Activated naive CD8-positive, alpha-beta T cell treated with anti-CD3 and anti-CD28 coated beads, Interleukin-2, amount 10 ng/mL, durations not matched to agents 7 days and 5 days (primary cell): ENCODE measurements around the gene MAP2K4. TPM values are rescaled to one million over a fixed set of nuclear protein-coding genes. Genes with fewer than 3 reads are reported as not detected.

Experiments
- ATAC-seq: fragments of 150-1000 bp; cut with Tn5 transposase; one replicate; pipeline ENCODE4 v1.10.0; 2021; ENCODE audit warnings: low read depth, moderate library complexity
- POLR2A ChIA-PET: fragments of 350-600 bp; sonication (Branson Sonifier 250); formaldehyde crosslinking; loops from one replicate; lab custom pipeline; 2021; ENCODE audit warnings: antibody characterized with exemption; lab: Charles Lee
- DNase-seq: peaks from one replicate; pipeline ENCODE4 v3.0.0; 2021
- H3K27ac Mint-ChIP-seq: one replicate; pipeline ENCODE4 v1.8.0; 2022; ENCODE audit warnings: mild to moderate bottlenecking, mixed read lengths
- H3K27me3 Mint-ChIP-seq: one replicate; pipeline ENCODE4 v1.8.0; 2022; ENCODE audit warnings: mild to moderate bottlenecking, moderate library complexity, mixed read lengths
- H3K36me3 Mint-ChIP-seq: one replicate; pipeline ENCODE4 v1.8.0; 2021; ENCODE audit warnings: mild to moderate bottlenecking, mixed read lengths
- H3K4me1 Mint-ChIP-seq: one replicate; pipeline ENCODE4 v1.8.0; 2021; ENCODE audit warnings: mixed read lengths
- H3K4me3 Mint-ChIP-seq: one replicate; pipeline ENCODE4 v1.8.0; 2022; ENCODE audit warnings: mild to moderate bottlenecking, moderate library complexity, mixed read lengths
- H3K9me3 Mint-ChIP-seq: one replicate; pipeline ENCODE4 v1.8.0; 2021; ENCODE audit warnings: mixed read lengths
- total RNA-seq, 2 experiments: library from RNA; stranded (reverse); gene quantifications; one replicate each; pipeline ENCODE4 v1.2.3, GENCODE V29; 2021

Gene MAP2K4
- total RNA-seq, 2 experiments from 2014 or later, result 44.6 to 47.1 TPM

DNA sequence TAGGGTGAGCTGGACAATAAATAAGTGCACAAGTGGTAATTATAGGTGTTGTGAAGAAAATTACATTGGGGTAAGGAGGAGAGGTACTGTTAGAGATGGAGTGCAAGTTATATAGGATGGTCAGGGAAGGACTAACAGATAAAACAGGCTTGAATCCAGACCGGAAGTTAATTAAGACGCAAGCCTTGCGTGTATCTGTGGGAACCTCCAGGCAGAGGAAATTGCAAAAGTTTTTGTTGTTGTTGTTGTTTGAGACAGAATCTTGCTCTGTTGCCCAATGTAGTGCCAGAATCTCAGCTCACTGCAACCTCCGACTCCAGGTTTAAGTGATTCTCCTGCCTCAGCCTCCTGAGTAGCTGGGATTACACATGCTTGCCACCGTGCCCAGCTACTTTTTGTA, 21.0 kb upstream of the MAP2K4 start:
- H3K4me3 Mint-ChIP-seq, result no peak overlapping the region
- DNase-seq, result no peak
- peaks cover 6% of the 10 kb centered on the region for H3K27me3 Mint-ChIP-seq
- peaks cover 20% of the 10 kb centered on the region for H3K4me1 Mint-ChIP-seq
- H3K36me3 Mint-ChIP-seq, result peaks cover 5% of the 10 kb centered on the region
- H3K9me3 Mint-ChIP-seq, result no peaks in the 10 kb centered on the region
- no peak overlapping the region for H3K27ac Mint-ChIP-seq
- no peak for ATAC-seq
- POLR2A ChIA-PET, result interaction anchor here (5.8 kb wide), 1 partner anchor 22 kb away, joined by 179 read pairs; the partner anchor contains the start of gene MAP2K4

DNA sequence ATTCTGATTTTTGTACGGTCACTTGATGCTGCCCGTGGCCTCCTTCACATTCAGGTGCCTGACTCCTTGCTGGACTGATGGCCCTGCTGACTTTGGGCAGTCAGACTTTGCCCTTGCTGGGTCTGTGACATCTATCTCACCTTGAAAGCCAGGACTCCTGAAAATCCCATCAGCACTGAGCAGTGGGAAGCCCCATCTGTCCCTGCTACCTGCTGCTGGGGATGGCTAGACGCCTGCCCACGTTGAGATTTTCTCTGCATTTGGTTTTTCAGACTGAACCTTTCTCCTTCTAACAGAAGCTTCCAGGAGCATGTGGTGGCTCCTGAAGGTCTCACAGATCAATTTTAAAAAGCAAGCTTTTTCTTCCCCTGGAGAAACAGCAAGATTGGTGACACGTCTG, 13.2 kb upstream of the MAP2K4 start:
- H3K36me3 Mint-ChIP-seq, result no peaks in the 10 kb centered on the region
- ATAC-seq (no peak), DNase-seq (no peak)
- H3K9me3 Mint-ChIP-seq, result no peaks in the 10 kb centered on the region
- POLR2A ChIA-PET, result interaction anchor here (3.8 kb wide), 1 partner anchor 10 kb away, joined by 21 read pairs; the partner anchor contains the start of gene ZNF18
- H3K4me3 Mint-ChIP-seq, result no peak overlapping the region
- peaks cover 5% of the 10 kb centered on the region for H3K4me1 Mint-ChIP-seq
- no peak overlapping the region for H3K27ac Mint-ChIP-seq
- peaks cover 8% of the 10 kb centered on the region for H3K27me3 Mint-ChIP-seq

DNA sequence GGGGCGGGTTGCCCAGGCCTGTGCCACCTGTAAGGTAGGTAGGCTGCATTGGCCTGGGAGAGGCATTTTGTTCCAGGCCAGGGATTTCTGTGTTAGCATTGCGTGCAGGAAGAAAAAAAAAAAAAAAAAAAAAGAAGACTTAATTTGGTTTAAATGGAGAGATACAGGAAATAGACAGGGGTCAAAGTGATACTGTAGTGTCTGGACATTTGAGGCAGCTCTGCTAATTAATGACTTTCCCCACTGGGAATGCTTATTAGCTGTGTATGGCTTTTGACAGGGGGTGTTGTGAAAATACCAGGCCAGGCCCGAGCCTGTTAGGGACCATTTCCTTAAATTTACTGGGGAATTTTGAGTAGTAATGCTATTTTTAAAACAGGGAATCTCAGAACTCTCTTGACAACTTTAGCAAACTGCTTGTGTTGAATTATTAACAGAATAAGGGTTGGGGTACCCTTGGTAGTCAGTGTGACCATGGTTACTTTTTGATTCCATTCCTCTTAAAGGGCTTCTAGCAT, 1.0 kb downstream of the MAP2K4 start:
- Mint-ChIP-seq H3K27me3 (no peaks in the 10 kb centered on the region), H3K9me3 (no peaks in the 10 kb centered on the region), H3K4me3 (peak overlapping the region; percentile 83), H3K4me1 (peaks cover 42% of the 10 kb centered on the region), H3K27ac (peak overlapping the region; percentile 38), H3K36me3 (peaks cover 9% of the 10 kb centered on the region)
- DNase-seq, result no peak
- no peak for ATAC-seq
- POLR2A ChIA-PET, result interaction anchor here (0.7 to 8.8 kb wide), 4 partner anchors 24 to 354 kb away, joined by 5 to 179 read pairs (median 6); partner anchors contain the start of gene ZNF18

DNA sequence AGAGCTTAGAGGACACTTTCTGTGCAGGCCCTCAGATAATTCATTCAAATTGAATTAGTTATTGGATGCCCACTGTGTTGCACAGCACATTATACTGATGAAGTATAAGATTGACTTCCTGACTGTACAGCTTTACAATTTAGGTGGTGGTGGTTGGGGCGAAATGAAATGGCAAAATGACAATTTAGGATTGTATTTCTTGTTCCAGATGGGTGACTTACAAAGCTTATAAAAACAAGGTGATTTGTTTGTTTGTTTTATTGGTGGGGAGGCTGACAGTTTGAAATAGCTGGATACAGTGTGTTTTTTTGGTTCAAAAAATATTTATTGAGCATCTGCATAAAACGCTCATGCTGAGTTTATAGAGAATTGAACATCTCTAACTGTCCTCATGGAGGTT, 1.6 kb downstream of the MAP2K4 start:
- H3K4me1 Mint-ChIP-seq, result peaks cover 46% of the 10 kb centered on the region
- ATAC-seq, result no peak
- DNase-seq, result no peak
- H3K36me3 Mint-ChIP-seq, result peaks cover 13% of the 10 kb centered on the region
- H3K27me3 Mint-ChIP-seq, result no peaks in the 10 kb centered on the region
- peak overlapping the region; percentile 83 for H3K4me3 Mint-ChIP-seq
- H3K27ac Mint-ChIP-seq, result no peak overlapping the region
- POLR2A ChIA-PET, result interaction anchor here (0.6 to 8.8 kb wide), 4 partner anchors 25 to 91 kb away, joined by 5 to 179 read pairs (median 6); partner anchors contain the start of gene ZNF18
- no peaks in the 10 kb centered on the region for H3K9me3 Mint-ChIP-seq

DNA sequence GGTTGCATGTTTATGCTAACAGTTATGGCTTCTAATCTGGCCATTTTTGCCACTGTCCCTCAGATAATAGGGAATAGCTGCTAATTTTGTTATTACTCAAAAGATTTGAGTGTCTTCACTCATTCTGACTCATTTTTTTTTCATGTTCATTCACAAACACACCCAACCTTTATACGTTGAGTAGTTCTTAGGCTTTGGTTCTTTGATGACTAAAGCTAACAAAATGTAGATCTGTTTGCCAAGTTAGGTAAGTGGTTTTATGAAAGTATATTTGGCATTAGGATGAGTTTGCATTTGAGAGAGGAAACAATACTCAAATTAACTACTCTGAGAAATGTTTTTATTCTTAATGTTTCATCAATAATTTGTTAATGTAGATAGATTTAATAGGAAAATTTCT, 3.6 kb downstream of the MAP2K4 start:
- POLR2A ChIA-PET, result interaction anchor here (8.8 kb wide), 1 partner anchor 27 kb away, joined by 179 read pairs; the partner anchor contains the start of gene ZNF18
- no peak overlapping the region for H3K27ac Mint-ChIP-seq
- H3K4me1 Mint-ChIP-seq, result peaks cover 55% of the 10 kb centered on the region
- H3K27me3 Mint-ChIP-seq, result no peaks in the 10 kb centered on the region
- H3K36me3 Mint-ChIP-seq, result peaks cover 27% of the 10 kb centered on the region
- H3K4me3 Mint-ChIP-seq, result no peak overlapping the region
- H3K9me3 Mint-ChIP-seq, result no peaks in the 10 kb centered on the region
- ATAC-seq, result no peak
- DNase-seq, result no peak

DNA sequence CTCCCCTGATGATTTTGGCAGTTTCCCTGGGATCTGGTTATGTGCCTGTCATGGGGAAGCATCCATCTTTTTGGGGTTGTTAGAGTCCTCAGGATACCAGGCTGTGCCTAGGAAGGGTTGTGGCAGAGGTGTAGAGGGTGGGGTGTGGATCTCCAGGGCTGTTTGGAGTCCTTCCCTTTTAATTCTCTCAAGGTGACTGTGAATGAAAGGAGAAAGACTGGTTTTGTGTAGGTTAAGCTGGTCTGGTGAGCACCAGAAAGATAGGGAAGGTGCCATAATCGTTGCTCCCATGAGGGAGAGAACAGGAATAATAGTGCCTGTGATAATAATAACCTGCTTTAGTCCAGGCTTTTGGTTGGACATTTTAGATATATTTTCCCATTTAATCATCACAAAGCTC, 7.0 kb downstream of the MAP2K4 start:
- H3K36me3 Mint-ChIP-seq, result peaks cover 37% of the 10 kb centered on the region
- no peak overlapping the region for H3K4me3 Mint-ChIP-seq
- POLR2A ChIA-PET, result no interaction called here
- peaks cover 52% of the 10 kb centered on the region for H3K4me1 Mint-ChIP-seq
- no peak for DNase-seq
- ATAC-seq, result no peak
- no peaks in the 10 kb centered on the region for H3K27me3 Mint-ChIP-seq
- H3K27ac Mint-ChIP-seq, result no peak overlapping the region
- H3K9me3 Mint-ChIP-seq, result no peaks in the 10 kb centered on the region

DNA sequence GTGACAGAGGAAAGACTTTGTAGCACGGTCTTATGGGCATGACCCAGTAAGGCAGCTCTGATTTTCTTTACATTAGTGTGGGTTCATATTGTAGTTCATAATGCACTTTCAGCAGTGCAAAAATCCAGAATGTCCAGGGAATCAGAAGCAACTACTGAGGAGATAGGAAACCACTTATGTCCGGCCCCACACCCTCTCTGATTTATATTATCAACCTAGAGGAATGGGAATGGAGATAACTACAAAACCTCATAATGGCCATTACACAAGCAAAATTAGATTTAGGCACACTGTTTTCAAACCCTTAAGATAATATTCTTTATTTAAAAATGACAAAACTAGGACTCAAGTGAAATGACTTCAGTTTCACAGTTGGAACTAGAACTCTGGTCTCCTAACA, 7.9 kb downstream of the MAP2K4 start:
- Mint-ChIP-seq H3K36me3 (peaks cover 36% of the 10 kb centered on the region), H3K9me3 (no peaks in the 10 kb centered on the region), H3K27me3 (no peaks in the 10 kb centered on the region), H3K4me3 (no peak overlapping the region), H3K27ac (no peak overlapping the region), H3K4me1 (peaks cover 43% of the 10 kb centered on the region)
- POLR2A ChIA-PET, result no interaction called here
- DNase-seq (no peak), ATAC-seq (no peak)

DNA sequence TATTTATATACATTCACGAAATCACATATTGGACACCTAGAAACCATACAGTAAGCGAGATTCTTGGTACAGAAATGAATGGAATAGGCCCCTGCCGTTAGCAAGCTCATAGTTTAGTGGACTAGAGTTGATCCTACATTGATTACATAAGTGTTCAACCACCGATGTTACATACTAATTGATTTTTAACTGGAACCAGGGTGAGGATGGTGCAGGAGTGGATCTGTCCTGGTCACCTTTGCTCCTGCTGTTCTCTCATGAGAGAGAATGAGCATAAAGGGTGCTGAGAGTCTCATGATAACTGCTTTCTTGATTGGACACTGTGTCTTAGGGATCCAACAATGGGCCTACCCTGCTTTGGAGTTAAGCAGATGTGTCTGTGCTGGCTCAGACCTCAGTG, 13.9 kb downstream of the MAP2K4 start:
- ATAC-seq (no peak), DNase-seq (no peak)
- no peak overlapping the region for H3K4me3 Mint-ChIP-seq
- no peaks in the 10 kb centered on the region for H3K27me3 Mint-ChIP-seq
- no peak overlapping the region for H3K27ac Mint-ChIP-seq
- POLR2A ChIA-PET, result no interaction called here
- H3K4me1 Mint-ChIP-seq, result peaks cover 16% of the 10 kb centered on the region
- no peaks in the 10 kb centered on the region for H3K9me3 Mint-ChIP-seq
- peaks cover 38% of the 10 kb centered on the region for H3K36me3 Mint-ChIP-seq

DNA sequence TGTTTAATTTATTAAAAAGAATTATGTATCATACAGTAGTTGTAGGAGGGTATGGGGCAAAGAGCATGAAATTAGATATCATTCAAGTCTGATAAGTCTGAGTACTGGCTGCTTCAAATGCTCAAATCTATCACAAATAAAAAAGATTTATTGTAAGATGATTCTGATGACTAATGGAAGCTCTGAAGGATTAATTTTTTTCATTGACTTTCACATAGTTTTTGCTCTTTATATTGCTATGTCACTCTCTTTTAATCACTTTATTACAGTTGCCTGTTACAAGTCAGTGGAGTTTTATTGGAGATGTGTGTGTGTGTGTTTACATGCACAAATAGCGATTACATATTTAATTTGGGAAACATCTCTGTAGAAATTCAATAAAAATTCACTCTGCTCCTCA, 15.0 kb downstream of the MAP2K4 start:
- ATAC-seq (no peak), DNase-seq (no peak)
- Mint-ChIP-seq H3K27ac (no peak overlapping the region), H3K4me1 (peaks cover 16% of the 10 kb centered on the region), H3K36me3 (peaks cover 40% of the 10 kb centered on the region), H3K9me3 (no peaks in the 10 kb centered on the region), H3K27me3 (no peaks in the 10 kb centered on the region), H3K4me3 (no peak overlapping the region)
- POLR2A ChIA-PET, result interaction anchor here (1.3 kb wide), 1 partner anchor 39 kb away, joined by 4 read pairs; the partner anchor contains the start of gene ZNF18

DNA sequence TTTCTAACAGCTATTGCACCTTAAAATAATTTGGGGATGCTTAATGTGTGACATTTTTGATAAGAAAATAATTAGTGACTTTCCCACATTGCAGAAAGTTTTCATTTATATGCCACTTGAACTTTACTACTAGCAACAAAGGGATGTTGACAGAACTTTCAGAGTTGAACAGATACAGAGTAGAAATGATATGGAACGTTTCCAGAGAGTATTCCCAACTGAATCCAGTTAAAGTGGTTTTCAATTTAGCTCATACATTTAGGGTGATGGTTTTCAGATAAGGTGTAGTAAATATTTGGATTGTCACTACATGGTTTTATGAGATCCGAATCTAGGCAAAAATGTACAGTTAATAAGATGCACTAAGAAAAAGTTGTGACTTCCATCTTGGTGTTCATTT, 17.3 kb downstream of the MAP2K4 start:
- no peak overlapping the region for H3K27ac Mint-ChIP-seq
- H3K4me1 Mint-ChIP-seq, result peaks cover 16% of the 10 kb centered on the region
- ATAC-seq (no peak), DNase-seq (no peak)
- POLR2A ChIA-PET, result interaction anchor here (1.4 kb wide), 1 partner anchor 17 kb away, joined by 4 read pairs; the partner anchor contains the start of gene MAP2K4
- H3K4me3 Mint-ChIP-seq, result no peak overlapping the region
- H3K9me3 Mint-ChIP-seq, result no peaks in the 10 kb centered on the region
- peaks cover 41% of the 10 kb centered on the region for H3K36me3 Mint-ChIP-seq
- H3K27me3 Mint-ChIP-seq, result no peaks in the 10 kb centered on the region

DNA sequence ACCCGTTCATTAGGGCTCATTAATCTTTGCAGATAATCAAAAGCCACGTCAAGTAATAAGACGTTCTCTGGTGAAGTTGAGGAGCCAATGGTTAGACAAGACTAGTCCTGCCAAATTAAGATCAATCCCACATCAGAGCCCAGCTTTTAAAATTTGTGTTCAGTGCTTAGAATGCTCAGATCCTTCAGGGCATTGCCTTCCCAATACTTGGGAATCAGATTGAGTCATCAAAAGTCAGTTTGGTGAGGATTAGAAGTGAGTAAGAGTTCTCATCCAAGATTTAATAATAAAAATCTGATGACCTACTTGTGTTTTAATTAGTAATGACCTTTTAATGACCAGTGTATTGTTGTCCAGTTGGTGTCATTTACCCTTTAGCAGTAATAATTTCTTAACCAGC, 19.8 kb downstream of the MAP2K4 start:
- Mint-ChIP-seq H3K27ac (no peak overlapping the region), H3K36me3 (peaks cover 36% of the 10 kb centered on the region), H3K4me3 (no peak overlapping the region), H3K9me3 (no peaks in the 10 kb centered on the region), H3K4me1 (peaks cover 23% of the 10 kb centered on the region), H3K27me3 (no peaks in the 10 kb centered on the region)
- POLR2A ChIA-PET, result no interaction called here
- ATAC-seq (no peak), DNase-seq (no peak)

DNA sequence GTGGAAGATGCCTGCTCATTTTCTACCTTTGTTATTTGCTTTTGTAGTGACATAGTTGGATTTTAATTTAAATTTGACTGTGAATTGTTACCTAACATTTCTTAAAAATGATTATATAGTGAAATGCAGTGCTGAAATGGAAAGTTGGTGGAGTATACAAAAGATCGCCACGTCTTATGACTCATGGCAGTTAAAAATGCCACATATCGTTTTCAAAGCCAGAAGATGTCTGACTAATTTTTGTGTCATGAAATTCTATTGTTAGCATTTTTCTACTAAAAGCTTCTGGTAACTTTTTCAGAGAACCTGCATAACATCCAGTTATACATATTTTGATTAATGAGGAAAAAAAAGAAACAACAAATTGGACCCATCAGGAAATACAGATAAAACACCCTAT, 20.6 kb downstream of the MAP2K4 start:
- Mint-ChIP-seq H3K9me3 (no peaks in the 10 kb centered on the region), H3K27ac (no peak overlapping the region), H3K4me1 (peaks cover 30% of the 10 kb centered on the region), H3K36me3 (peaks cover 38% of the 10 kb centered on the region), H3K4me3 (no peak overlapping the region), H3K27me3 (no peaks in the 10 kb centered on the region)
- POLR2A ChIA-PET, result no interaction called here
- DNase-seq (no peak), ATAC-seq (no peak)

DNA sequence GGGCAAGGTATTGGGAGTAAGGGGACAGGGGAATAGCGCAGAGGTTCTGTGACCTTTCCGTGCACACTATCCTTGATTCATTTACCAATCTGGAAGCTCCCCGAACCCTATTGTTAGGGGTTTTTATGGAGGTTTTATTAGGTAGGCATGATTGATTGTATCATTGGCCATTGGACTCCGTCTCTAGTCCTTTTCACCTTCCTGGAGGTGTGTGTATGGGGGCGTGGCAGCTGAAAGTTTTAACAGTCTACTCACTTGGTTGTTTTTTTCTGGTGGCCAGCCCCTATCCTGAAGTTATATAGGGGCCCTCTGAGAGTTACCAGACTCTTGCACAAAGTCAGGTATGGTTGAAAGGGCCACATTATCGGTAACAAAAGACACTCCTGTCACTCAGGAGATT, 23.0 kb downstream of the MAP2K4 start:
- no peak overlapping the region for H3K4me3 Mint-ChIP-seq
- no peak for DNase-seq
- ATAC-seq, result no peak
- peaks cover 42% of the 10 kb centered on the region for H3K4me1 Mint-ChIP-seq
- peaks cover 31% of the 10 kb centered on the region for H3K36me3 Mint-ChIP-seq
- H3K27me3 Mint-ChIP-seq, result no peaks in the 10 kb centered on the region
- no peak overlapping the region for H3K27ac Mint-ChIP-seq
- POLR2A ChIA-PET, result interaction anchor here (1.3 kb wide), 1 partner anchor 46 kb away, joined by 4 read pairs; the partner anchor contains the start of gene ZNF18
- no peaks in the 10 kb centered on the region for H3K9me3 Mint-ChIP-seq

DNA sequence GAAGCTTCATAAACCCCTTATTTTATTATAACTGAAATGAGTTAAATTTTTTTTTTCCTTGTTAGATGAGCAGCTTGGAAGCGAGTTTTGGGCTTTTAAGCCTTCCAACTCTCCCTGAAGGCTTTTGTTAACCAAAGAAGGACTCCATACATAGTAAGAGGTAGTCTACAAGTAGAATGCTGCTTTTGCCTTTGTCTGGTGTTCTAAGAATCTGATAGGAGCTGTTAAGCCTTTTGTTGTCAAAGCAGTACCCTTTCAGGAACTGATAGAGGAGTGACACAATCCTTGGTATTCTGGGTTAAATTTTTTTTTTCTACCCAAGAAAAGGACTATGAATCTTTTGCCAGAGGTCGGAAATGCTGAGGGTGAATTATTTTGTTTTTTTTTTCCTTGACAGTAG, 26.1 kb downstream of the MAP2K4 start:
- Mint-ChIP-seq H3K4me1 (peaks cover 46% of the 10 kb centered on the region), H3K36me3 (peaks cover 23% of the 10 kb centered on the region), H3K27ac (no peak overlapping the region), H3K9me3 (no peaks in the 10 kb centered on the region), H3K27me3 (no peaks in the 10 kb centered on the region), H3K4me3 (no peak overlapping the region)
- ATAC-seq, result no peak
- POLR2A ChIA-PET, result interaction anchor here (1.0 to 1.8 kb wide), 2 partner anchors 50 kb away, joined by 3 to 8 read pairs; partner anchors contain the start of gene ZNF18
- DNase-seq, result no peak
